HG02610 (cell line): Measurements from ENCODE around the gene CILP2.

ENCODE experiments used
- ATAC-seq: cut with Tn5 transposase; IDR thresholded peaks from one replicate; pipeline ENCODE4 v1.9.1; 2021; ENCODE audit warnings: mild to moderate bottlenecking, moderate library complexity; ENCODE audit not compliant: unreplicated experiment

Gene CILP2

GRCh38 chr19:19529783-19530422 lies 8.2 kb upstream of the CILP2 start:
- no peak for ATAC-seq

- no peak for ATAC-seq
These were observed 7.7 kb upstream of the CILP2 start for GRCh38 chr19:19530423-19530804.

- no peak for ATAC-seq
These were observed 7.2 kb upstream of the CILP2 start for GRCh38 chr19:19530889-19531288.

- no peak for ATAC-seq
These were observed 5.9 kb upstream of the CILP2 start for GRCh38 chr19:19531951-19532805.

- no peak for ATAC-seq
These were observed 5.0 kb upstream of the CILP2 start for GRCh38 chr19:19532806-19533701.

- no peak for ATAC-seq
These were observed 4.2 kb upstream of the CILP2 start for GRCh38 chr19:19533841-19534240.

- no peak for ATAC-seq
These were observed 3.4 kb upstream of the CILP2 start for GRCh38 chr19:19534556-19535265.

GRCh38 chr19:19535311-19536191 lies 2.5 kb upstream of the CILP2 start:
- no peak for ATAC-seq

GRCh38 chr19:19537075-19538048 lies 703 bp upstream of the CILP2 start:
- no peak for ATAC-seq

GRCh38 chr19:19538785-19539166 lies 711 bp downstream of the CILP2 start:
- ATAC-seq = no peak

- no peak for ATAC-seq
These were observed 1.6 kb downstream of the CILP2 start for GRCh38 chr19:19539698-19540063.

GRCh38 chr19:19540064-19540714 lies 2.1 kb downstream of the CILP2 start:
- ATAC-seq = no peak

GRCh38 chr19:19540715-19541515 lies 2.9 kb downstream of the CILP2 start:
- ATAC-seq = no peak

GRCh38 chr19:19541616-19542015 lies 3.6 kb downstream of the CILP2 start:
- no peak for ATAC-seq

- ATAC-seq = no peak
These were observed 4.4 kb downstream of the CILP2 start for GRCh38 chr19:19542507-19542906.

GRCh38 chr19:19543101-19543500 lies 5.0 kb downstream of the CILP2 start:
- no peak for ATAC-seq

- no peak for ATAC-seq
These were observed 5.6 kb downstream of the CILP2 start for GRCh38 chr19:19543640-19544039.
